CD4-positive, alpha-beta T cell (primary cell): ENCODE results near the gene GNPTAB. TPM values are rescaled to one million over a fixed set of nuclear protein-coding genes. Genes with fewer than 3 reads are reported as not detected.

Experiments
- ATAC-seq: fragments of 200-7000 bp; cut with Tn5 transposase; one replicate; pipeline ENCODE4 v1.10.0; 2022; ENCODE audit warnings: mild to moderate bottlenecking; ENCODE audit not compliant: poor library complexity
- CTCF ChIA-PET: fragments of 350-600 bp; sonication (Branson Sonifier 250); formaldehyde crosslinking; loops from one replicate; lab custom pipeline; 2021; ENCODE audit warnings: antibody characterized with exemption, inconsistent platforms; lab: Charles Lee
- POLR2A ChIA-PET: fragments of 350-600 bp; sonication (Branson Sonifier 250); formaldehyde crosslinking; loops from one replicate; lab custom pipeline; 2021; ENCODE audit warnings: antibody characterized with exemption, inconsistent platforms; lab: Charles Lee
- DNase-seq, 14 experiments: peaks; one replicate each; pipeline ENCODE4 v3.0.0-alpha.2; 2013 to 2020; ENCODE audit warnings: mixed read lengths in 2 of 14
- H3K27ac ChIP-seq, 2 donors: one replicate each; pipeline versions ENCODE4 v1.5.1 to v1.7.0; 2013; ENCODE audit warnings: low read length in 2 of 2, low read depth in 1 of 2, mild to moderate bottlenecking in 1 of 2
- H3K27me3 ChIP-seq, 2 experiments: 1 replicate in 1 of 2; 2 replicates in 1 of 2; pipeline versions ENCODE4 v1.6.1 to v1.7.0; 2013; ENCODE audit warnings: low read length in 2 of 2, control low read depth in 1 of 2, mild to moderate bottlenecking in 1 of 2, moderate library complexity in 1 of 2; ENCODE audit not compliant: insufficient read depth in 2 of 2, control insufficient read depth in 1 of 2
- H3K36me3 ChIP-seq: one replicate; pipeline ENCODE4 v1.6.1; 2013; ENCODE audit warnings: low read length, control low read depth; ENCODE audit not compliant: insufficient read depth
- H3K4me1 ChIP-seq: one replicate; pipeline ENCODE4 v1.6.1; 2013; ENCODE audit warnings: low read length, control low read depth; ENCODE audit not compliant: insufficient read depth
- H3K4me3 ChIP-seq: one replicate; pipeline ENCODE4 v1.5.1; 2013; ENCODE audit warnings: mild to moderate bottlenecking, low read length, moderate library complexity
- H3K9me3 ChIP-seq, 2 experiments: 1 replicate in 1 of 2; 2 replicates in 1 of 2; pipeline versions ENCODE4 v1.6.1 to v1.7.0; 2013; ENCODE audit warnings: low read length in 2 of 2, mild to moderate bottlenecking in 2 of 2, control low read depth in 1 of 2, moderate library complexity in 1 of 2; ENCODE audit not compliant: control insufficient read depth in 1 of 2, insufficient read depth in 1 of 2
- H3K27ac Mint-ChIP-seq: one replicate; pipeline ENCODE4 v1.8.0; 2020; ENCODE audit warnings: mixed read lengths
- H3K27me3 Mint-ChIP-seq: one replicate; pipeline ENCODE4 v1.8.0; 2021; ENCODE audit warnings: mixed read lengths
- H3K36me3 Mint-ChIP-seq: one replicate; pipeline ENCODE4 v1.8.0; 2021; ENCODE audit warnings: low read depth, mixed read lengths
- H3K4me1 Mint-ChIP-seq: one replicate; pipeline ENCODE4 v1.8.0; 2021; ENCODE audit warnings: low read depth, mixed read lengths
- H3K4me3 Mint-ChIP-seq: one replicate; pipeline ENCODE4 v1.8.0; 2020; ENCODE audit warnings: mild to moderate bottlenecking, mixed read lengths
- H3K9me3 Mint-ChIP-seq: one replicate; pipeline ENCODE4 v1.8.0; 2020; ENCODE audit warnings: mixed read lengths
- CTCF ChIP-seq: fragments of 200-600 bp; IDR thresholded peaks from one replicate; pipeline ENCODE4 v1.8.0; 2022; ENCODE audit warnings: antibody characterized with exemption, mild to moderate bottlenecking
- intact Hi-C, 2 experiments: fragments of 100-400 bp; cut with DNase I in 1 of 2; cut with micrococcal nuclease in 1 of 2; formaldehyde crosslinking; loops; one replicate each; pipeline versions ENCODE4 v1.15.1 to v1.9.0; 2023 to 2025; cut with DNase I, micrococcal nuclease
- total RNA-seq, 174 experiments: library from RNA in 2 of 174; stranded (reverse) in 2 of 174; gene quantifications; one replicate each; pipeline ENCODE4 v1.2.3 and lab custom pipeline; 2021 to 2026

GNPTAB gene
- total RNA-seq, 2 experiments from 2014 or later, result 38.2 to 43.8 TPM

- peak within 1 kb of the TSS; percentile 93 for H3K4me3 ChIP-seq
- H3K27me3 Mint-ChIP-seq, result no peaks in the 10 kb centered on the region
- CTCF ChIA-PET, result interaction anchor here (1.0 to 1.3 kb wide), 2 partner anchors 62 to 126 kb away, joined by 3 read pairs; no protein-coding TSS in a partner anchor
- H3K36me3 ChIP-seq, result no peaks in the 10 kb centered on the region
- no peaks in the 10 kb centered on the region for H3K9me3 Mint-ChIP-seq
- peaks cover 12% of the 10 kb centered on the region for H3K36me3 Mint-ChIP-seq
- ATAC-seq (peak; percentile 80), DNase-seq (peak; percentile 22 to 80 (median 49))
- intact Hi-C loops, result loop anchor here in 1 of 2 experiments (5.0 kb wide), 1 partner anchor 135 kb away; the partner anchor contains the start of gene GNPTAB
- POLR2A ChIA-PET, result interaction anchor here (0.8 kb wide), 1 partner anchor 62 kb away, joined by 3 read pairs; no protein-coding TSS in a partner anchor
- peaks cover 21% of the 10 kb centered on the region for H3K4me1 ChIP-seq
- H3K27me3 ChIP-seq, result no peaks in the 10 kb centered on the region
- peak within 1 kb of the TSS; percentile 95 for H3K4me3 Mint-ChIP-seq
- H3K27ac Mint-ChIP-seq, result peak within 1 kb of the TSS; percentile 87
- no peaks in the 10 kb centered on the region for H3K9me3 ChIP-seq
- no peak for TF ChIP-seq CTCF
- H3K4me1 Mint-ChIP-seq, result peaks cover 46% of the 10 kb centered on the region
- H3K27ac ChIP-seq, result no peak within 1 kb of the TSS
Measured at GRCh38 chr12:101697197-101697929, 133.4 kb downstream of the GNPTAB start, which contains the start of gene CHPT1. TSS of gene CHPT1 (plus strand) at chr12:101697640. CDS start at chr12:101697862, 222 bp downstream.

- Histone ChIP-seq H3K36me3 (no peaks in the 10 kb centered on the region), H3K27ac (no peak overlapping the region), H3K27me3 (no peaks in the 10 kb centered on the region), H3K4me3 (peak overlapping the region; percentile 93), H3K9me3 (no peaks in the 10 kb centered on the region), H3K4me1 (peaks cover 21% of the 10 kb centered on the region)
- Mint-ChIP-seq H3K36me3 (peaks cover 12% of the 10 kb centered on the region), H3K4me1 (peaks cover 37% of the 10 kb centered on the region), H3K9me3 (no peaks in the 10 kb centered on the region), H3K27ac (peak overlapping the region; percentile 87), H3K4me3 (peak overlapping the region; percentile 94), H3K27me3 (no peaks in the 10 kb centered on the region)
- no peak for ATAC-seq
- DNase-seq, result peak in 4 of 14 experiments; percentile 4 to 45 (median 25)
- intact Hi-C loops, result loop anchor here in 1 of 2 experiments (5.0 kb wide), 1 partner anchor 136 kb away; the partner anchor contains the start of gene GNPTAB
- ChIA-PET CTCF (no interaction called here), POLR2A (interaction anchor here (0.8 kb wide), 1 partner anchor 63 kb away, joined by 3 read pairs; no protein-coding TSS in a partner anchor)
- TF ChIP-seq CTCF, result no peak
Measured at GRCh38 chr12:101696251-101697196, 134.2 kb downstream of the GNPTAB start.

- ATAC-seq (no peak), DNase-seq (no peak)
- H3K9me3 ChIP-seq, result no peaks in the 10 kb centered on the region
- intact Hi-C loops, result loop anchor here in 1 of 2 experiments (5.0 kb wide), 1 partner anchor 137 kb away; the partner anchor contains the start of gene GNPTAB
- POLR2A ChIA-PET, result no interaction called here
- Mint-ChIP-seq H3K27me3 (no peaks in the 10 kb centered on the region), H3K36me3 (peaks cover 12% of the 10 kb centered on the region), H3K4me3 (peak overlapping the region; percentile 94), H3K4me1 (peaks cover 30% of the 10 kb centered on the region), H3K27ac (no peak overlapping the region), H3K9me3 (no peaks in the 10 kb centered on the region)
- no peaks in the 10 kb centered on the region for H3K27me3 ChIP-seq
- CTCF ChIA-PET, result no interaction called here
- no peak for TF ChIP-seq CTCF
- H3K27ac ChIP-seq, result no peak overlapping the region
- H3K4me1 ChIP-seq, result peaks cover 21% of the 10 kb centered on the region
- no peaks in the 10 kb centered on the region for H3K36me3 ChIP-seq
- no peak overlapping the region for H3K4me3 ChIP-seq
Measured at GRCh38 chr12:101695706-101696105, 135.1 kb downstream of the GNPTAB start.
